Measurements from ENCODE around the gene COL2A1. TPM values are rescaled to one million over a fixed set of nuclear protein-coding genes. Genes with fewer than 3 reads are reported as not detected.

The COL2A1 gene
- total and polyA plus RNA-seq, 4 donors, result not detected

DNA sequence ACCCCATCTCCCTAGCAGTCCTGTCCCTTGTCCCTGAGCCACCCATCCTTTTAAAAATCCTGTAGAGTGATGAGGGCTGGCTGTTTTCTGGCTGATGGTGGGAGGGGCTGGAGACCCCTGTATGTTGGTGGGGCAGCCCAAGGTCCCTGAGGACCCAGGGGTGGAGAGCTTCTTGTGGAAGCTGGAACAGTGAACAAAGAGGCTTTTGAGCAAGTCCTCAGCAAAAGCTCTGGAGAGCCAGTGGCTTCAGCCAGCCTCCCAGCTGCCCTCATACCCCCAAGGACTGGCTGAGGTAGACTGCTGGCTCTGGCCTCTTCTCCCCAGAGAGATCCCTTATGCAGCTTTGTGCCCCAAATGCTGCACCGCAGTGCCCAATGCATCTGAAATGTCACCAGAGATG is 29.2 kb upstream of the COL2A1 start:
- Histone ChIP-seq H3K36me3 (ENCODE audit: control insufficient read depth in 1 of 2, insufficient read depth in 2 of 2, low read length in 1 of 2) (no peaks in the 10 kb centered on the region), H3K4me3 (ENCODE audit: low read length in 2 of 2) (no peak overlapping the region), H3K9me3 (ENCODE audit: control insufficient read depth, low read length) (no peaks in the 10 kb centered on the region), H3K27ac (ENCODE audit: low read depth in 1 of 2, low read length in 2 of 2) (no peak overlapping the region), H3K27me3 (ENCODE audit: control insufficient read depth in 1 of 2, insufficient read depth in 2 of 2, low read length in 1 of 2) (no peaks in the 10 kb centered on the region), H3K4me1 (ENCODE audit: control insufficient read depth in 1 of 2, insufficient read depth in 2 of 2, low read length in 2 of 2) (no peaks in the 10 kb centered on the region)
- 93 to 97% methylated on average over 1 of the region's 1 CpG for WGBS, 2 donors
- intact Hi-C loops (cut with DNase I), result no loop called here
- ATAC-seq (ENCODE audit: low FRiP score) (no peak), DNase-seq (no peak)

DNA sequence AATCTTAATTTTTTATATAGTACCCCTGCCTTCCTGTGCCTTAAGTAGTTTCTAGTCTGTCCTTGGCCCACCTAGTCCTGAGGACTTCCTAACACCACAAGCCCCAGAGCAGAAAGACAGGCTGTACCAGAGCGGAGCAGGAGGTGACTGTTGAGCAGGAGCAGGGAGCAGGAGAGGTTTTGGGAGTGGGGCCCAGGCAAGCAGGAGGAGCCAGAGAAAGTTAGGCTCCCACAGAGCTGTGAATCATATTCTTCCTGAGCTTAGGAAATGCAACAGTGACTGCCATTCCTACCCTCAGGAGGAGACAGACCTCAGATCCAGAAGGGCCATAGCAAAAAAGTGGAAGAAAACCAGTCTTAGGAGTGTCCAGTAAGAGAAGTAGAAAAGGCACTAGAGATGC is 28.3 kb upstream of the COL2A1 start:
- no peaks in the 10 kb centered on the region for H3K36me3 ChIP-seq (ENCODE audit: control insufficient read depth in 1 of 2, insufficient read depth in 2 of 2, low read length in 1 of 2)
- no peaks in the 10 kb centered on the region for H3K4me1 ChIP-seq (ENCODE audit: control insufficient read depth in 1 of 2, insufficient read depth in 2 of 2, low read length in 2 of 2)
- 98 to 100% methylated on average over 1 of the region's 1 CpG for WGBS, 2 donors
- DNase-seq, result no peak
- H3K27ac ChIP-seq (ENCODE audit: low read depth in 1 of 2, low read length in 2 of 2), result no peak overlapping the region
- intact Hi-C loops (cut with DNase I), result no loop called here
- no peak for ATAC-seq (ENCODE audit: low FRiP score)
- H3K9me3 ChIP-seq (ENCODE audit: control insufficient read depth, low read length), result no peaks in the 10 kb centered on the region
- no peak overlapping the region for H3K4me3 ChIP-seq (ENCODE audit: low read length in 2 of 2)
- H3K27me3 ChIP-seq (ENCODE audit: control insufficient read depth in 1 of 2, insufficient read depth in 2 of 2, low read length in 1 of 2), result no peaks in the 10 kb centered on the region

- no peaks in the 10 kb centered on the region for H3K4me1 ChIP-seq (ENCODE audit: control insufficient read depth in 1 of 2, insufficient read depth in 2 of 2, low read length in 2 of 2)
- H3K36me3 ChIP-seq (ENCODE audit: control insufficient read depth in 1 of 2, insufficient read depth in 2 of 2, low read length in 1 of 2), result no peaks in the 10 kb centered on the region
- ATAC-seq (ENCODE audit: low FRiP score), result no peak
- H3K27me3 ChIP-seq (ENCODE audit: control insufficient read depth in 1 of 2, insufficient read depth in 2 of 2, low read length in 1 of 2), result no peaks in the 10 kb centered on the region
- no peak overlapping the region for H3K4me3 ChIP-seq (ENCODE audit: low read length in 2 of 2)
- no peak overlapping the region for H3K27ac ChIP-seq (ENCODE audit: low read depth in 1 of 2, low read length in 2 of 2)
- 92 to 94% methylated on average over 12 of the region's 12 CpGs for WGBS, 2 donors
- intact Hi-C loops (cut with DNase I), result no loop called here
- DNase-seq, result no peak
- no peaks in the 10 kb centered on the region for H3K9me3 ChIP-seq (ENCODE audit: control insufficient read depth, low read length)
These were observed 27.1 kb upstream of the COL2A1 start for GRCh38 chr12:48031135-48031960.

- WGBS, 2 donors, result 76 to 84% methylated on average over 4 of the region's 4 CpGs
These were observed 25.9 kb upstream of the COL2A1 start for GRCh38 chr12:48030173-48030650.

GRCh38 chr12:48029491-48030172 is 25.4 kb upstream of the COL2A1 start:
- Histone ChIP-seq H3K27ac (ENCODE audit: low read depth in 1 of 2, low read length in 2 of 2) (no peak overlapping the region), H3K9me3 (ENCODE audit: control insufficient read depth, low read length) (no peaks in the 10 kb centered on the region), H3K4me1 (ENCODE audit: control insufficient read depth in 1 of 2, insufficient read depth in 2 of 2, low read length in 2 of 2) (no peaks in the 10 kb centered on the region), H3K36me3 (ENCODE audit: control insufficient read depth in 1 of 2, insufficient read depth in 2 of 2, low read length in 1 of 2) (peaks cover 0 to 1% of the 10 kb centered on the region in 2 donors), H3K4me3 (ENCODE audit: low read length in 2 of 2) (no peak overlapping the region), H3K27me3 (ENCODE audit: control insufficient read depth in 1 of 2, insufficient read depth in 2 of 2, low read length in 1 of 2) (no peaks in the 10 kb centered on the region)
- DNase-seq, result no peak
- intact Hi-C loops (cut with DNase I), result no loop called here
- ATAC-seq (ENCODE audit: low FRiP score), result no peak
- 59% methylated on average over 8 of the region's 8 CpGs for WGBS, 2 donors

More at GRCh38 chr12:48030173-48030650, 25.9 kb upstream of the COL2A1 start:
- Histone ChIP-seq H3K4me3 (ENCODE audit: low read length in 2 of 2) (no peak overlapping the region), H3K4me1 (ENCODE audit: control insufficient read depth in 1 of 2, insufficient read depth in 2 of 2, low read length in 2 of 2) (no peaks in the 10 kb centered on the region), H3K9me3 (ENCODE audit: control insufficient read depth, low read length) (no peaks in the 10 kb centered on the region), H3K27me3 (ENCODE audit: control insufficient read depth in 1 of 2, insufficient read depth in 2 of 2, low read length in 1 of 2) (no peaks in the 10 kb centered on the region), H3K36me3 (ENCODE audit: control insufficient read depth in 1 of 2, insufficient read depth in 2 of 2, low read length in 1 of 2) (no peaks in the 10 kb centered on the region), H3K27ac (ENCODE audit: low read depth in 1 of 2, low read length in 2 of 2) (no peak overlapping the region)
- DNase-seq, result no peak
- no peak for ATAC-seq (ENCODE audit: low FRiP score)
- intact Hi-C loops (cut with DNase I), result no loop called here

DNA sequence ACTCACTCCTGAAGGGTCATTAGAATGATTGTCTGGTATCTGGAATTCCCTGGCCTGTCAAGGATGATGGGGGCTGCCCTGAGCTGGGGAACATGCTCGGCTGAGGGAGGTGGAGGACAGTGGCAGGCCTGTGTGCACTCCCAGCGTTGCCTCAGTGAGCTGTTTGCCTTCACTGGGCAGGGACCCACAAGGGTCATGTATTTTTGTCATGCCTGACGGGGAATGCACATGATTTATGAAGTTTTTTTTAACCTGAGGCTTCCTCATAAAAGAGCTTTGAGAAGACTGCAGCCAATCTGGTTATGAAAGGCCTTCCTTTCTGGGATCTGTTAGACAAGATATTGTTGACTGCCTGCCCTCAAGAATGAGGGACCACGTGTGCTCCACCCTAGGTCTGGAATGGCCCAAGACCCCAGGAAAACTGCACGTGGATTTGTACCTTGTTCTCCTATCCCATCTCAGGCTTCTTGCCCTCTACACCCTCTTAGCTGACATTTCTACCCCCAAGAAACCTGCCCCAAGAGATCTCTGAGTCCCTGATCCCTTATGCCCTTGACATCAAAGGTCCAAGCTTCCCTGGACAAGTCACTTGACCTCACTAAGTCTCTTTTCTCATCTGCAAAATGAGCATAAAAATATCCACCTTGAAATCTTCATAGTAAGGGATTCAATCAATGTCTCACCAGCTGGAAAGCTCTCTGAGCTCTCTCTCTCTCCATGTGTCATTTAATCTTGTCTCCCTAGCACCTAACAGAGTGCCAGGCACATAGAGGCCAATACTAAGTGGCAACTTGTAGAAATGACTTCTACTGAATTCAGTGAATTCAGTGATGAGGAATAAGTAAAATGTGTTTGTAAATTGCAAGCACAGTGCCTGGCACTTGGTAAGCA is 24.5 kb upstream of the COL2A1 start:
- H3K9me3 ChIP-seq (ENCODE audit: control insufficient read depth, low read length), result no peaks in the 10 kb centered on the region
- no peaks in the 10 kb centered on the region for H3K4me1 ChIP-seq (ENCODE audit: control insufficient read depth in 1 of 2, insufficient read depth in 2 of 2, low read length in 2 of 2)
- ATAC-seq (ENCODE audit: low FRiP score) (no peak), DNase-seq (no peak)
- H3K4me3 ChIP-seq (ENCODE audit: low read length in 2 of 2), result no peak overlapping the region
- no peaks in the 10 kb centered on the region for H3K27me3 ChIP-seq (ENCODE audit: control insufficient read depth in 1 of 2, insufficient read depth in 2 of 2, low read length in 1 of 2)
- 73 to 76% methylated on average over 5 of the region's 5 CpGs for WGBS, 2 donors
- intact Hi-C loops (cut with DNase I), result no loop called here
- no peak overlapping the region for H3K27ac ChIP-seq (ENCODE audit: low read depth in 1 of 2, low read length in 2 of 2)
- H3K36me3 ChIP-seq (ENCODE audit: control insufficient read depth in 1 of 2, insufficient read depth in 2 of 2, low read length in 1 of 2), result peaks cover 0 to 1% of the 10 kb centered on the region in 2 donors

- DNase-seq, result no peak
- H3K36me3 ChIP-seq (ENCODE audit: control insufficient read depth in 1 of 2, insufficient read depth in 2 of 2, low read length in 1 of 2), result peaks cover 0 to 1% of the 10 kb centered on the region in 2 donors
- H3K27me3 ChIP-seq (ENCODE audit: control insufficient read depth in 1 of 2, insufficient read depth in 2 of 2, low read length in 1 of 2), result no peaks in the 10 kb centered on the region
- H3K4me3 ChIP-seq (ENCODE audit: low read length in 2 of 2), result no peak overlapping the region
- H3K4me1 ChIP-seq (ENCODE audit: control insufficient read depth in 1 of 2, insufficient read depth in 2 of 2, low read length in 2 of 2), result no peaks in the 10 kb centered on the region
- no peak overlapping the region for H3K27ac ChIP-seq (ENCODE audit: low read depth in 1 of 2, low read length in 2 of 2)
- intact Hi-C loops (cut with DNase I), result no loop called here
- H3K9me3 ChIP-seq (ENCODE audit: control insufficient read depth, low read length), result peaks cover 1% of the 10 kb centered on the region
- no peak for ATAC-seq (ENCODE audit: low FRiP score)
- WGBS, 2 donors, result 75 to 78% methylated on average over 18 of the region's 18 CpGs
These were observed 23.1 kb upstream of the COL2A1 start for GRCh38 chr12:48027183-48028002.

All from aorta (tissue), 5 donors.